NCI-H2107 treated with DMSO at 0.1 percent for 48 hours (cell line): Measurements from ENCODE around the gene DEGS1.
A peak's percentile ranks its signal among the peaks of the same experiment; 100 is the strongest.
"Not testable (repeated sequence)": the region's sequence is repeated elsewhere in the genome, so short reads cannot be mapped to it uniquely, and the experiment has no call there.

Experiments used
- DNase-seq: peaks from one replicate; lab custom pipeline; 2025; ENCODE audit not compliant: unreplicated experiment; lab: John Stamatoyannopoulos, UW

The DEGS1 gene

DNA sequence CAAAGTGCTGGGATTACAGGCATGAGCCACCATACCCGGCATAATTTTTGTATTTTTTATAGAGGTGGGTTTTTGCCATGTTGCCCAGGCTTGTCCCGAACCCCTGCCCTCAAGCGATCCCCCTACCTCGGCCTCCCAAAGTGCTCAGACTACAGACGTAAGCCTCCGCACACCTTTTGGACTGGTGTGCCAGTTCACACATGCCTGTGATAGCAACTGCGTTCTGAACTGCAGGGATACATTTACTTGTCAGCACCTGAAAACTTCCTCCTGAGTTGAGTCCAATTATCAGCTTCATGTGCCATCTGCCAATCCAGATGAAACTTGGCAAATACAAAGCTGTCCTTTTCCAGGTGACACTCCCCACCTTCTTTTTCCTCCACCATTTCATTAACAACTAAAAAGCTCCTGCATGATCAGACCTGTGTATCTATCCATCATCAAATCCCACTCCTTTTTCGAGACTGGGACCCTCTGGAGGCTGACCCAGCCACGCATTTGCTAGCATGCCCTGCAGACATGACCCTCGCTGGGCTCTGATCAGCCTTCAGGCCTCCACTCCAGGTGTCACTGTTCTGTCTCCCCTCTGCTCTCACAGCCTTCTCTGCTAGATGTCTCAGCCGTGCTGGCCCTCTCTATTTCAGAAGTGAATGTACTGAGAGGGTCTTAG, 2.1 kb upstream of the DEGS1 start:
- DNase-seq, result no peak

DNA sequence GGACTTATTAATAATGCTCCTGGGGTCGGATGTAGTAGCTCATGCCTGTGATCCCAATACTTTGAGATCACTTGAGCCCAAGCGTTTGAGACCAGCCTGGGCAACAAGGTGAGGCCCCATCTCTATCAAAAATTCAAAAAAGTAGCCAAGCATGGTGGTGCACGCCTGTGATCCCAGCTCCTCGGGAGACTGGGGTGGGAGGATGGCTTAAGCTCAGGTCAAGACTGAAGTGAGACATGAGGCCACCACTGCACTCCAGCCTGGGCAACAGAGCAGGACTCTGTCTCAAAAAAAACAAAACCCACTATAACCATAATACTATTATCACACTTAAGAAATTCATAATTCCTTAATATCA, 1.6 kb upstream of the DEGS1 start:
- no peak for DNase-seq

DNA sequence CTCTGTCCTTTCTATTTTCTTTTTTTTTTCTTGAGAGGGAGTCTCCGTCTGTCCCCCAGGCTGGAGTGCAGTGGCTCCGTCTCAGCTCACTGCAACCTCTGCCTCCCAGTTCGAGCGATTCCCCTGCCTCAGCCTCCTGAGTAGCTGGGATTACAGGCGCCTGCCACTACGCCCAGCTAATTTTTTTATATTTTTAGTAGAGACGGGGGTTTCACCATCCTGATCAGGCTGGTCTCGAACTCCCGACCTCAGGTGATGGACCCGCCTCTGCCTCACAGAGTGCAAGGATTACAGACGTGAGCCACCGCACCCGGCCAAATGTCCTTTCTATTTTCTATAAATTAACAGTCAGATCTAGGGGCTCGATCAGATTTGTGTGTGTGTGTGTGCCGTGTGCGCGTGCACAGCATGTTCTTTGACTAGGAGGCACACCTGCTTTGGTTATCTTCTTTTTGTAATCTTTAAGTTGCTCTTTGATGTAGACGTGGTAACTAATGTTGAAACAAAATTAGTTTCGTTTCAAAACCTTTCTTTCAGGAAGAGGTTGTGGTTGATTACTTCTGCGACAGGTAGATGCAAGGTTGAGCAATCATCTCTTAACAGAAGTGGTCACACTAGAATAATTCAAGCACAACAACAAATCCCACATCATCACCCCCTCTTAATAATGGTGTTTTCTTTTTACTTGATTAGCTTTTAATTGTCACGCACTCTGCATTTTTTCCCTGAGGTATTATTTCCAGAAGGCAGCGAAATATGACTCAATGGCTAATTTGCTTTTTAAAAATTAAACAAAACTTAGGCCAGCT, 779 bp upstream of the DEGS1 start:
- peak; percentile 95 for DNase-seq

DNA sequence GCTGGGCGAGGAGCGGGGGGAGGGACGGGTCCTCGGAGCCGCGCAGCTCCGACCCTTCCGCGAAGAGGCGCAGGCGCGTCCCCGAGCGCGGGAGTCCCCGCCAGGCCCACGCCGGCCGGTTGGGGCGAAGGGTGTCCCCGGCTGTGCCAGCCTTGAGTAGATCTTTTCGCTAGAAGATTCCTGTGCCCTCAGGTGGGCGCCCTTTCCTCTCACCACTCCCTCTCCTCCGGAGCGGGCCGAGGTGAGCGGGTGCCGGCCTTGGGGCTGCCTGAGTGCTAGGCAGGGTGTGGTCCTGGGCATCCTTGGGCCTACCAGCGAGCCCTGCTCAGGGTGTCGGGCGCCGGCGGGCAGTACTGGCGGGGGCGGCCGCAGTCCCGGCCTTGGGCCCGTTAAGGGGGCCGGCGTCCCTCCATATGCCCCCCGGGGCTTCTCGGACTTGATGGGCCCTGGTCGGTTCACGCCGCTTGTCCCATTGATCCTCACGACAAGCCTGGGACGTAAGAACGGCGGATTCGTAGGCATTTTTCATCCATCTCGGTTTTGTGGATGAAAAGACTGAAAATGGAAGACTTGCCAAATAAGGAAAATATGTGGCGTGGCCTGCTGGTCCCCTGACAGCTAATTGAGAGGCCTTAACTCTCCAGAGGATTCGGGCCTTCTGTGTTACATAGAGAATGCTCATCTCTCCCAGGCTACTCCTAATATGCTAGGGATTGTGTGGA, 712 bp downstream of the DEGS1 start:
- DNase-seq, result peak; percentile 21

DNA sequence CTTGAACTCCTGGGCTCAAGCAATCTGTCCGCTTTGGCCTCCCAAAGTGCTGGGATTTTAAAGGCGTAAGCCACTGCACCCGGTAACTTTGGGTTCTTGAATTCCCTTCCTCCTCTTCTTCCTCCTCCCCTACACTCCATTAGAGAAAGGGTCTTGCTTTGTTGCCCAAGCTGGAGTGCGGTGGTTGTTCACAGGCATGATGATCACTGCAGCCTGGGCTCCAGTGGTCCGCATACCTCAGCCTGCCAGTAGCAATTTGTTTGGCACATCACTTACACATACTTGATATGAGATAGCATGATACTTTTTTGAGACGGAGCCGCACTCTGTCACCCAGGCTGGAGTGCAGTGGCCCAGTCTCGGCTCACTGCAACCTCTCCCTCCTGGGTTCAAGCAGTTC, 2.2 kb downstream of the DEGS1 start:
- no peak for DNase-seq

DNA sequence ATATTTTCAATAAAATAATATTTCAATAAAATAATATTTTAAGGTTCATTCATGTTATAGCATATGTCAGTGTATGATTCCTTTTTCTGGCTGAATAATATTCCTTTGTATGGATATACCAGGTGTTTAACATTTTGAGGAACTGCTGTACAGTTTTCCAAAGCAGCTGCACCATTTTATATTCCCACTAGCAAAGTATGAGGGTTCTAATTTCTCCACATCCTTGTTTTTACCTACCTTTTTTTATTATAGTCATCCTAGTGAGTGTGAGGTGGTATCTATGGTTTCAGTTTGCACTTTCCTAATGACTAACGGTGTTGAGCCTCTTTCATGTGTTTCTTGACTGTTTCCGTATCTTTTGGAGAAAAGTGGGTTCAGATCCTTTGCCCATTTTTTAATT, 5.2 kb downstream of the DEGS1 start:
- DNase-seq, result no peak

DNA sequence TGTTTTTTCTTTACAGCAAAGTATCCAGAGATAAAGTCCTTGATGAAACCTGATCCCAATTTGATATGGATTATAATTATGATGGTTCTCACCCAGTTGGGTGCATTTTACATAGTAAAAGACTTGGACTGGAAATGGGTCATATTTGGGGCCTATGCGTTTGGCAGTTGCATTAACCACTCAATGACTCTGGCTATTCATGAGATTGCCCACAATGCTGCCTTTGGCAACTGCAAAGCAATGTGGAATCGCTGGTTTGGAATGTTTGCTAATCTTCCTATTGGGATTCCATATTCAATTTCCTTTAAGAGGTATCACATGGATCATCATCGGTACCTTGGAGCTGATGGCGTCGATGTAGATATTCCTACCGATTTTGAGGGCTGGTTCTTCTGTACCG, 6.5 kb downstream of the DEGS1 start:
- DNase-seq, result no peak

DNA sequence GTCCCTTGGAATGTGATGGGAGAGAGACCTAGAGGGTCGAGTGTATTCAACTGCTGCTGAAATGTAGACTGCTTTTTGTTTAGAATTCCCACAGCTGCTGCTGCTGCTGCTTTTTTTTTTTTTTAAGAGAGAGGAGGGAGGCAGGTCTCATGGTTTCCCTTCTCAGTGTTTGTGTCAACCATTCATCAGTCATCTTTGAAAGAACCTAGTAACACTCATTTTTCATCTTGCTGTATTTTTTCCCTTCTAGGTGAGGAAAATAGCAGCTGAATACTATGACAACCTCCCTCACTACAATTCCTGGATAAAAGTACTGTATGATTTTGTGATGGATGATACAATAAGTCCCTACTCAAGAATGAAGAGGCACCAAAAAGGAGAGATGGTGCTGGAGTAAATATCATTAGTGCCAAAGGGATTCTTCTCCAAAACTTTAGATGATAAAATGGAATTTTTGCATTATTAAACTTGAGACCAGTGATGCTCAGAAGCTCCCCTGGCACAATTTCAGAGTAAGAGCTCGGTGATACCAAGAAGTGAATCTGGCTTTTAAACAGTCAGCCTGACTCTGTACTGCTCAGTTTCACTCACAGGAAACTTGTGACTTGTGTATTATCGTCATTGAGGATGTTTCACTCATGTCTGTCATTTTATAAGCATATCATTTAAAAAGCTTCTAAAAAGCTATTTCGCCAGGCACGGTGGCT, 9.2 kb downstream of the DEGS1 start:
- DNase-seq, result no peak

DNA sequence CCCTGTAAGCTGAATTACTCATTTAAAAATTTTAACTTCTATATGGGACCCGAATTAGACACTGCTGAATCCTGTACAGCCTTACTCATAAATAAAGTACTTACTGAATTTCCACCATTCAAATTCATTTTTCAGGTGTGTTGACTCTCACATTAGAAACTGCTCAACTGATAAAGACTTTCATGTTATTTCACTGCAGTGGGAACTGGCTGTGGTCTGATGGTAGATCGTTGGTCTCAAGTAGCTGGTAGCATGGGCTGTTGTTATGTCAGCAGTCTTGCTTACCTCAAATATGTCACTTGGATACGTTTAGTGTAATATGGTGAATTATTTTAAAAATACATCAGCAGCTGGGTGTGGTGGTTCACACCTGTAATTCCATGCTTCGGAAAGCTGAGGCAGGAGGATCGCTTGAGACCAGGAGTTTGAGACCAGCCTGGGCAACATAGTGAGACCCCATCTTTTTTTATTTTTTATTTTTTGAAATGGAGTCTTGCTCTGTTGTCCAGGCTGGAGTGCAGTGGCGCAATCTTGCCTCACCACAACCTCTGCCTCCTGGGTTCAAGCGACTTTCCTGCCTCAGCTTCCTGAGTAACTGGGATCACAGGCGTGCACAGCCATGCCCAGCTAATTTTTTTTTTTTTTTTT, 10.4 kb downstream of the DEGS1 start:
- no peak for DNase-seq

DNA sequence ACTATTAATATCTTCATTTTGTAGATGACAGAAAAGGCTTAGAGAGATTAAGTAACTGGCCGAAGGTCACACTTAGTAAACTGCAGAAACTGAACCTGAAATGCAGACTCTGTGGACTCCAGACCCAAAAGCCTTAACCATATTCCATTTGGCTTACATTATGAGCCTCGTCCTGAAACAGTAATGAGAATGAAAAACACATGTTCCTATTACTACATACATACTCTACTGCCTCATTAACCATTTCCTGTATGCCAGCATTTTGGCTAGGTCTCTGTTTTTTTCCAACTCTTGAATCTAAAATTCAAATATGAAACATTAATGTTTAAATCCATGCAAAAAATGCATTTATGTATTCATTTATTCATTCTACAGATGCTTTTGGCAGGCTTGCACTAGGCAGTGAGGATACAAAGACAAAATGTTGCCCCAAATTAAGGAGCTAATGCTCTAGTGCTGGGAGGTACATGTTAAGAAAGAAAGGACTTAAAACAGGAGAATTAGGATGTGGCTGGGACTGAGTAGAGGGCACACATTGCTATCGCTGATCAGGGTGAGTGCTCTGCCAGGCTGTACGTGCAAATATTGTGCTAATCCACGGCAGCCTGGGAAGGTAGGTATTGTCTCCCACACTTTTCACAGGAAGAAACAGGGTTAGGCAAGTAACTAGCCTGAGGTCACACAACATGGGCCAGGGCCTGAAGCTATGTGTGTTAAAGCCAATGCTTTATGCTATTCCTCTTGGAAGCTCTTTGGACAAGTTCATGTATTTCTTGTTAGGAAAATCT, 14.0 kb downstream of the DEGS1 start:
- DNase-seq, result no peak

DNA sequence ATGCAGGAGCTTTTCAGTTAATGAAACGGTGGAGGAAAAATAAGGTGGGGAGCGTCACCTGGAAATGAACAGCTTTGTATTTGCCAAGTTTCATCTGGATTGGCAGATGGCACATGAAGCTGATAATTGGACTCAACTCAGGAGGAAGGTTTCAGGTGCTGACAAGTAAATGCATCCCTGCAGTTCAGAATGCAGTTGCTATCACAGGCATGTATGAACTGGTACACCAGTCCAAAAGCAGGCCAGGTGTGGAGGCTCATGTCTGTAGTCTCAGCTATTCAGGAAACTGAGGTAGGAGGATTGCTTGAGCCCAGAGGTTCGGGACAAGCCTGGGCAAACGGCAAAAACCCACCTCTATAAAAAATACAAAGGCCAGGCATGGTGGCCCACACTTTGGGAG, 15.5 kb downstream of the DEGS1 start:
- DNase-seq, result no peak

DNA sequence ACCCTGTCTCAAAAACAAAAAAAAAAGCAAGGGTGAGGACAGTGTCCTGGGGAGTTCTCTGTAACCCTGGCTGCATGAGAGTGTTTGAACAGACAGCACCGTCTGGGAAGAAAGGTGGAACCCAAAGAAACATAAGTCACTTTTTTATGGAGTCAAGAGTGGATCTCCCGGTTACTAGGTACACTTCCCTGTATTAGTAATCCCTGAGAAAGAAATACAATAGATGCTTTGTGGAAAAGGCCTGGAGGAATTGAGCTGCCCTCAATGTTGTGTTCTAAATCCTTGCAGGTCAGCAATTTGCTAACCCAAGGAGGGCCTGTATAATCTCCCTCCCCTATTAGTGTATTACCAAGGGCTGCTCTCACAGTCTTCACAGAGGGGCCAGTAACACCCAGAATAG, 16.6 kb downstream of the DEGS1 start:
- DNase-seq, result no peak

DNA sequence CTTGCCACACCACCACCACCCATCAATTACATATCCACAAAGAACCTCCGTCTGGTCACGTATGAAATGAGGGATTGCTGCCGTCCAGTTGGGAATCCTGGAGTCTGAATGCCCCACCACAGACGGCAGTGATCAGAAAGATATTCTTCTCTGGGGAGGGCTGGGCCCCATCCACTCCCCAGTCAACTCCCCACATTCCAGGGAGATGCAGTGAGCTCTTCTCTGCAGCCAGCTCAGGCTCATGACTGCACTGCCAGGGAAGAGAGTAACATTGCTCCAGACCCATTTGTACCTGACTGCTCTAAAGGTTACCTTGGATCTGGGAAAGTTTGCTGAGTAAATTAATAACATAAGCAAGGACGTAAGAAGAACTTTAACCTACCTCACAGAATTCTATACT, 18.3 kb downstream of the DEGS1 start:
- DNase-seq, result no peak

DNA sequence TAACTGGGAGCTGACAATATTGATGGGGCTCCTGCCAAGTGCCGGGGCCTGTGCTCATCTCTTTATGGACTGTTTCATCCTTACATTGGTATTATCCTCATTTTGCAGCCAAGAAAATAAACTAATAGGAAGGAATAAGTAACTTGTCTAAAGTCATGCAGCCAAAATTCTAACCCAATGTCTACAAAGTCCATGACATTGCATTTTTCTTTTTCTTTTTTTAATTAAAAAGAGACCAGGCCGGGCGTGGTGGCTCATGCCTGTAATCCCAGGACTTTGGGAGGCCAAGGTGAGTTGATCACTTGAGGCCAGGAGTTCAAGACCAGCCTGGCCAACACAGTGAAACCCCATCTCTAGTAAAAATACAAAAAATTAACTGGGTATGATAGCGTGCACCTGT, 18.8 kb downstream of the DEGS1 start:
- no peak for DNase-seq

DNA sequence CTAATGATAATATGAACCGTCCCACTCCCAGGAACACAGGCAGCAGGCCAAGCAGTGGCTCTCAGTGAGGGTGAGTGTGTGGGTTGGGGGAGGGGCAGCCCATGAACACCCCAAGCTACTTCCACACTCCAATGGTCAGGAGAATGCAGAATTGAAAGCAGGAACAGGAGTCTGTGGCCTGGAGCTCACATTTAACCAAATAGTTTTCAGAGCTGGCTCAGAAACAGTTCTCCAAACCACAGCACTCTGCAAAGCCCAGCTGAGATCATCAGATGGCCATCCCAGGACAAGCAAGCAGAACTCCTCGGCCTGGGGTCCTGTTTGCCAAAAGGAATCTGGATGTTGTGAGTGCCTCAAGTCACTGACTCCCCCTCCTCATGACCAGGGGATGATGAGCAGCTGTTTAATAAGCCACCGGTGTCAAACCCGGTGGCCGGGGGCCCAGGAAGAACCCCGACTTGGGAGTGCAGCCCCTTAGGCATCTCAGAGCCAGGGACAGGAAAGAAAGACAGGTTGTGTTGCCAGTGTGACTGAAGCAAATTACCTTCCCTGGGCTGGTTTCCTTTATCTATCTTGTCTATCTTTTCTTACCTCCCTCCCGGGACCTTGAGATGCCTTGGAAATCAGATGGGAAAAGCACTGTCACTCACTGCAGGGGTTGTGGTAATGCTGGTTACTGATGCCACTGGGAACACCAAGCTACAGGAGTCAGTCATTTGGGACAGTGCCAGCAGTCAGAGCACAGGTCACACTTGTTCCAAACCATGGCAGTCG, 20.4 kb downstream of the DEGS1 start:
- DNase-seq, result no peak

DNA sequence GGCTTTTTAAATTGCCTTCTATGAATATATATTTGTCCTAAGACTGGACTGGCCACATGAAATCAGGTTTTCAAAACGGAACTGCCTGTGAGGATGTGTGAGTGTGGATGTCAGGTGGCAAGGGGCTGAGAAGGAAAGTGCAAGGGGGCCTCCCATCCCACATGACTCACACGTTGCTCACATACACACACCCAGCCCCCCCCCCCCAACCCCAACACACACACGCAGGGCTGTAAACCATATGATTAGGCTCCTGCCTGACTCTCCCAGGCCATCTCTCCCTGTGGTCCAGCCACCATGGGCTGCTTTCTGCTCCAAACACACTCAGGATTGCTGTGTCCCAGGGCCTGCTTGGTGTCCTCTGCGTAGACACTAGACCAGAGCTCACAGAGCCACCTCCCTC, 22.4 kb downstream of the DEGS1 start:
- DNase-seq, result no peak

DNA sequence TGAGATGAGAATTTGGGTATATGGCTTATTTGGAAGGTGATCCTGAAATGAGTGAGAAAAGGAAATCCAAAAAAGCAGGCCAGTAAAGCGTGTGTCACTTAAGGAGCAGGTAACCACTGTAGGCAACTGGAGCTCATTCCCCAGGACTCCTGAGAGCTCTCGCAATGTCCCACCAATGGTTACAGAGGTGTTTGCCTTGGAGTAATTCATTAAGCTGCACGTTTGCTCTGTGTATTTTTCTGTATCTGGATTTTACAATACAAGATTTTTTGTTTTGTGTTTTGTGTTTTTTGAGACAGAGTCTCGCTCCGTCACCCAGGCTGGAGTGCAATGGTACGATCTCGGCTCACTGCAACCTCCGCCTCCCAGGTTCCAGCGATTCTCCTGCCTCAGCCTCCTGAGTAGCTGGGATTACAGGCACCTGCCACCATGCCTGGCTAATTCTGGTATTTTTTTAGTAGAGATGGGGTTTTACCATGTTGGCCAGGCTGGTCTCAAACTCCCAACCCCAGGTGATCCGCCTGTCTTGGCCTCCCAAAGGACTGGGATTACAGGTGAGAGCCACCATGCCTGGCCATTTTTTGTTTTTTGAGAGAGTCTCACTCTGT, 23.0 kb downstream of the DEGS1 start:
- DNase-seq, result not testable (repeated sequence)

DNA sequence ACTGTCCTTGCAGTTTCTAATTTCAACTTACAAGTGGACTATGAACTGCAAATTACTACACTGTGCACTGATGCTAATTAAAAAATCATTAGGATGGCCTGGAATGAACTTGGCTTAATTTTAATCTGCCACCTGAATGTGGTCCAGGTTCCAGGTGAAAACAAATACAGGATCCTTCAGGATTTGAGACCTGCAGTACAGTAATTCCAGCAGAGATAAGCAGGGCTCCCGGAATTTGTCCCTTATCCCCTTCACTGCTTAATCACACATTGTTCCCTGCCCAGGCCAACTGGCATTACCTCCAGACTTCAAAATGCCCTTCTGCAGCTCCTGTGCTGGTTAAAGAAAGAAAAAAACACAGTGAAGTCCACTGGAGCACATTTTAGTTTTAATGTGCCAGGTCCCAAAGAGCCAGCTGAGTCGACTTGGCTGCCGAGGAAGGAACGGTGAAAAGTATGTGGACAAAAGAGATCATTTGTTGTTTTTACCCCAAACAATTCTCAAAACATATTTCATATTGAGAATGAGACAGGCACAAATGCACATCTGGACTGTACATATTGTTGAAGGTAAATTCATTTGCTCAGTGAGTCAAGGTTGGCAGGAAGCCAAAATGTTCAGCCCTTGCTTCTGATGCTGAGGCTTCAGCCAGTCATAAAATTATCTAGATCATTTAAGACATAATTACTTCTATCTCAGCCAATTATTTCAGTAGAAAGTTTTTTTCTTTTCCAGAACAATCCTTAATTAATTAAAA, 28.3 kb downstream of the DEGS1 start:
- no peak for DNase-seq
